Fibroblast of lung (primary cell): ENCODE measurements around the gene TIMM22. TPM values are rescaled to one million over a fixed set of nuclear protein-coding genes. Genes with fewer than 3 reads are reported as not detected.

Experiments
- DNase-seq, 2 donors: peaks; one replicate each; pipeline versions ENCODE4 v3.0.0 to v3.0.0-alpha.2; 2010; ENCODE audit warnings: low read depth in 2 of 2
- H2AFZ ChIP-seq: 2 replicates; pipeline ENCODE4 v1.5.1; 2012; ENCODE audit warnings: low read length, control low read depth, inconsistent platforms
- H3K27ac ChIP-seq: 2 replicates; pipeline ENCODE4 v1.5.1; 2011; ENCODE audit warnings: low read length, control low read depth; ENCODE audit not compliant: insufficient read depth
- H3K27me3 ChIP-seq: 2 replicates; pipeline ENCODE4 v1.5.1; 2011; ENCODE audit warnings: mild to moderate bottlenecking, low read length; ENCODE audit not compliant: control insufficient read depth, insufficient read depth
- H3K36me3 ChIP-seq: 2 replicates; pipeline ENCODE4 v1.5.1; 2011; ENCODE audit warnings: low read length; ENCODE audit not compliant: control insufficient read depth, insufficient read depth
- H3K4me1 ChIP-seq: 2 replicates; pipeline ENCODE4 v1.5.1; 2011; ENCODE audit warnings: low read length; ENCODE audit not compliant: control insufficient read depth, insufficient read depth; ENCODE audit errors: extremely low read depth
- H3K4me2 ChIP-seq: 2 replicates; pipeline ENCODE4 v1.5.1; 2011; ENCODE audit warnings: low read length, control low read depth; ENCODE audit not compliant: insufficient read depth; ENCODE audit errors: extremely low read depth
- H3K4me3 ChIP-seq, 4 experiments: fragments of 200-600 bp in 1 of 4; sonication (generic) in 1 of 4; replicated peaks in 1 of 4; 2 replicates each; pipeline ENCODE4 v1.5.1; 2011 to 2016; ENCODE audit warnings: low read length in 4 of 4, low read depth in 3 of 4, mild to moderate bottlenecking in 3 of 4, control low read depth in 2 of 4, inconsistent platforms in 1 of 4, mixed read lengths in 1 of 4; ENCODE audit not compliant: insufficient read depth in 1 of 4; ENCODE audit errors: control extremely low read depth in 1 of 4
- H3K79me2 ChIP-seq: 2 replicates; pipeline ENCODE4 v1.5.1; 2012; ENCODE audit warnings: mild to moderate bottlenecking, low read length, inconsistent platforms; ENCODE audit not compliant: control insufficient read depth, insufficient read depth
- H3K9ac ChIP-seq: 2 replicates; pipeline ENCODE4 v1.5.1; 2011; ENCODE audit warnings: mild to moderate bottlenecking, low read length, control low read depth; ENCODE audit not compliant: insufficient read depth
- H3K9me3 ChIP-seq: 2 replicates; pipeline ENCODE4 v1.5.1; 2012; ENCODE audit warnings: low read depth, low read length; ENCODE audit not compliant: control insufficient read depth, insufficient read depth
- H4K20me1 ChIP-seq: 2 replicates; pipeline ENCODE4 v1.5.1; 2011; ENCODE audit warnings: low read length; ENCODE audit not compliant: control insufficient read depth, insufficient read depth; ENCODE audit errors: extremely low read depth
- EZH2 ChIP-seq: IDR thresholded peaks from 2 replicates; pipeline ENCODE4 v1.5.1; 2012; ENCODE audit warnings: low read length, control low read depth, mild to moderate bottlenecking; ENCODE audit errors: missing control alignments
- polyA plus RNA-seq, 2 donors: library from polyadenylated mRNA; depleted of rRNA in 1 of 2; stranded (reverse) in 1 of 2; unstranded in 1 of 2; fragments of >200 nt; gene quantifications; 2 replicates each; pipeline ENCODE4 v1.2.1, GENCODE V29; 2011 to 2012; ENCODE audit warnings: missing spikeins in 1 of 2
- total RNA-seq: library from RNA; depleted of rRNA; stranded (reverse); fragments of >200 nt; gene quantifications from 2 replicates; pipeline ENCODE4 v1.2.1, GENCODE V29; 2014
- TF ChIP-seq, protein P1 (sequence below), 2 donors: IDR thresholded peaks in 1 of 2; conservative IDR thresholded peaks in 1 of 2; 1 replicate in 1 of 2; 2 replicates in 1 of 2; pipeline ENCODE4 v1.5.1; 2011 to 2012; ENCODE audit warnings: low read length in 2 of 2, control low read depth in 1 of 2, inconsistent platforms in 1 of 2, low read depth in 1 of 2, mild to moderate bottlenecking in 1 of 2

The TIMM22 gene
- total and polyA plus RNA-seq, 2 donors (not counting 1 experiment from before 2014, with no cell fraction given) = 13.4 to 17.4 TPM

- H3K27ac ChIP-seq = peak overlapping the region; percentile 86
- peaks cover 15% of the 10 kb centered on the region for H3K79me2 ChIP-seq
- DNase-seq = peak; percentile 76 to 86
- no peak overlapping the region for H3K4me3 ChIP-seq
- H3K27me3 ChIP-seq = no peaks in the 10 kb centered on the region
- H3K4me1 ChIP-seq = peaks cover 61% of the 10 kb centered on the region
- peak overlapping the region; percentile 44 for H3K4me2 ChIP-seq
- no peak for TF ChIP-seq EZH2
- TF ChIP-seq, protein P1, sequence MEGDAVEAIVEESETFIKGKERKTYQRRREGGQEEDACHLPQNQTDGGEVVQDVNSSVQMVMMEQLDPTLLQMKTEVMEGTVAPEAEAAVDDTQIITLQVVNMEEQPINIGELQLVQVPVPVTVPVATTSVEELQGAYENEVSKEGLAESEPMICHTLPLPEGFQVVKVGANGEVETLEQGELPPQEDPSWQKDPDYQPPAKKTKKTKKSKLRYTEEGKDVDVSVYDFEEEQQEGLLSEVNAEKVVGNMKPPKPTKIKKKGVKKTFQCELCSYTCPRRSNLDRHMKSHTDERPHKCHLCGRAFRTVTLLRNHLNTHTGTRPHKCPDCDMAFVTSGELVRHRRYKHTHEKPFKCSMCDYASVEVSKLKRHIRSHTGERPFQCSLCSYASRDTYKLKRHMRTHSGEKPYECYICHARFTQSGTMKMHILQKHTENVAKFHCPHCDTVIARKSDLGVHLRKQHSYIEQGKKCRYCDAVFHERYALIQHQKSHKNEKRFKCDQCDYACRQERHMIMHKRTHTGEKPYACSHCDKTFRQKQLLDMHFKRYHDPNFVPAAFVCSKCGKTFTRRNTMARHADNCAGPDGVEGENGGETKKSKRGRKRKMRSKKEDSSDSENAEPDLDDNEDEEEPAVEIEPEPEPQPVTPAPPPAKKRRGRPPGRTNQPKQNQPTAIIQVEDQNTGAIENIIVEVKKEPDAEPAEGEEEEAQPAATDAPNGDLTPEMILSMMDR (conservative IDR thresholded peaks at IDR 0.05 in 1 of 2, IDR thresholded peaks at IDR 0.05 in 1 of 2; ENCODE audit: low read depth in 1 of 2, low read length in 2 of 2) = no peak
- peaks cover 24% of the 10 kb centered on the region for H3K36me3 ChIP-seq
- peak overlapping the region; percentile 21 for H3K9ac ChIP-seq
- H3K9me3 ChIP-seq = no peaks in the 10 kb centered on the region
- no peaks in the 10 kb centered on the region for H4K20me1 ChIP-seq
- no peak overlapping the region for H2AFZ ChIP-seq
Measured at GRCh38 chr17:1002771-1003555, 6.0 kb downstream of the TIMM22 start.

GRCh38 chr17:1003633-1003971, 6.7 kb downstream of the TIMM22 start:
- no peak overlapping the region for H2AFZ ChIP-seq
- no peaks in the 10 kb centered on the region for H3K27me3 ChIP-seq
- H3K4me2 ChIP-seq = peak overlapping the region; percentile 23
- H4K20me1 ChIP-seq = no peaks in the 10 kb centered on the region
- peaks cover 25% of the 10 kb centered on the region for H3K36me3 ChIP-seq
- no peak overlapping the region for H3K4me3 ChIP-seq
- peak overlapping the region; percentile 86 for H3K27ac ChIP-seq
- no peak for DNase-seq
- TF ChIP-seq, protein P1 (conservative IDR thresholded peaks at IDR 0.05 in 1 of 2, IDR thresholded peaks at IDR 0.05 in 1 of 2; ENCODE audit: low read depth in 1 of 2, low read length in 2 of 2) = no peak
- TF ChIP-seq EZH2 = no peak
- H3K79me2 ChIP-seq = peaks cover 8% of the 10 kb centered on the region
- no peaks in the 10 kb centered on the region for H3K9me3 ChIP-seq
- peaks cover 55% of the 10 kb centered on the region for H3K4me1 ChIP-seq
- no peak overlapping the region for H3K9ac ChIP-seq

- H3K4me2 ChIP-seq = no peak overlapping the region
- no peak overlapping the region for H2AFZ ChIP-seq
Measured at GRCh38 chr17:1003972-1004768, 7.2 kb downstream of the TIMM22 start.

More at GRCh38 chr17:1003972-1004768, 7.2 kb downstream of the TIMM22 start:
- Histone ChIP-seq H3K4me3 (no peak overlapping the region), H4K20me1 (no peaks in the 10 kb centered on the region), H3K9ac (no peak overlapping the region), H3K9me3 (no peaks in the 10 kb centered on the region), H3K36me3 (peaks cover 25% of the 10 kb centered on the region), H3K27ac (peak overlapping the region; percentile 23), H3K4me1 (peaks cover 53% of the 10 kb centered on the region), H3K79me2 (peaks cover 4% of the 10 kb centered on the region), H3K27me3 (no peaks in the 10 kb centered on the region)
- DNase-seq = no peak
- TF ChIP-seq EZH2 = no peak
- TF ChIP-seq, protein P1 (conservative IDR thresholded peaks at IDR 0.05 in 1 of 2, IDR thresholded peaks at IDR 0.05 in 1 of 2; ENCODE audit: low read depth in 1 of 2, low read length in 2 of 2) = no peak
